ENCODE measurements around the gene XAGE2. TPM values are rescaled to one million over a fixed set of nuclear protein-coding genes. Genes with fewer than 3 reads are reported as not detected.

The XAGE2 gene
- polyA plus RNA-seq, 3 donors, result not detected

DNA sequence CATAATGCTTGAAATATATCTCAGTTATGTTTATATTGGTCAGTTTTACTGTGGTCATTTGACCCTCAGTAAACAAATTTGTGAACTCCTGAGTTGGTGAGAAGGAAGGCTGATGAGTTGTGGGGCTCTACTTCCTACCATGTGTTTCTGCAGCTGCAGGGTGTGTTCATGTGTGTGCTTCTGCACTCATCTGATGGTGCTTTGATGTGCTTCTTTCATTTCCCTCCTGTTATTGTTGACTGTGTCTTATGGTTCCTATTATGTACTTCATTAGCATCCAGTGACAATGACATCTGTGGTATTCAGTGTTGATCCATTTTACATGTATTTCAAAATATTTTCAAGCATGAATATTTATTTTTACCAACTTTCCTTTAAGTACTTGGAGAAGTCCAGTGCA lies 46.5 kb downstream of the XAGE2 start:
- H3K27ac ChIP-seq (ENCODE audit: low read depth in 1 of 2, low read length in 2 of 2), result no peak overlapping the region
- Mint-ChIP-seq H3K36me3 (no peaks in the 10 kb centered on the region), H3K4me3 (no peak overlapping the region), H3K27ac (no peak overlapping the region), H3K27me3 (ENCODE audit: low read depth in 3 of 3) (peaks cover 0 to 6% (median 1%) of the 10 kb centered on the region in 3 donors), H3K4me1 (no peaks in the 10 kb centered on the region), H3K9me3 (peaks cover 0 to 4% (median 0%) of the 10 kb centered on the region in 7 donors)
- no peak overlapping the region for H3K9ac ChIP-seq (ENCODE audit: insufficient read depth, low read length, poor library complexity, severe bottlenecking)
- no peak overlapping the region for H3K4me3 ChIP-seq (replicated peaks in 1 of 3; ENCODE audit: low read depth in 2 of 3, low read length in 3 of 3)
- intact Hi-C loops (cut with micrococcal nuclease), result no loop called here
- H3K36me3 ChIP-seq (replicated peaks in 1 of 2; ENCODE audit: control insufficient read depth in 1 of 2, insufficient read depth in 2 of 2, low read length in 2 of 2), result no peaks in the 10 kb centered on the region
- H3K4me2 ChIP-seq (replicated peaks; ENCODE audit: extremely low read depth, low read length, poor library complexity, severe bottlenecking), result no peak overlapping the region
- TF ChIP-seq, protein P1, sequence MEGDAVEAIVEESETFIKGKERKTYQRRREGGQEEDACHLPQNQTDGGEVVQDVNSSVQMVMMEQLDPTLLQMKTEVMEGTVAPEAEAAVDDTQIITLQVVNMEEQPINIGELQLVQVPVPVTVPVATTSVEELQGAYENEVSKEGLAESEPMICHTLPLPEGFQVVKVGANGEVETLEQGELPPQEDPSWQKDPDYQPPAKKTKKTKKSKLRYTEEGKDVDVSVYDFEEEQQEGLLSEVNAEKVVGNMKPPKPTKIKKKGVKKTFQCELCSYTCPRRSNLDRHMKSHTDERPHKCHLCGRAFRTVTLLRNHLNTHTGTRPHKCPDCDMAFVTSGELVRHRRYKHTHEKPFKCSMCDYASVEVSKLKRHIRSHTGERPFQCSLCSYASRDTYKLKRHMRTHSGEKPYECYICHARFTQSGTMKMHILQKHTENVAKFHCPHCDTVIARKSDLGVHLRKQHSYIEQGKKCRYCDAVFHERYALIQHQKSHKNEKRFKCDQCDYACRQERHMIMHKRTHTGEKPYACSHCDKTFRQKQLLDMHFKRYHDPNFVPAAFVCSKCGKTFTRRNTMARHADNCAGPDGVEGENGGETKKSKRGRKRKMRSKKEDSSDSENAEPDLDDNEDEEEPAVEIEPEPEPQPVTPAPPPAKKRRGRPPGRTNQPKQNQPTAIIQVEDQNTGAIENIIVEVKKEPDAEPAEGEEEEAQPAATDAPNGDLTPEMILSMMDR (IDR thresholded peaks at IDR 0.05), result no peak
- no peak overlapping the region for H2AFZ ChIP-seq (ENCODE audit: insufficient read depth, low read depth, low read length, poor library complexity, severe bottlenecking)
- no peaks in the 10 kb centered on the region for H3K27me3 ChIP-seq (ENCODE audit: control insufficient read depth in 2 of 2, insufficient read depth in 2 of 2, low read length in 2 of 2)
- no peaks in the 10 kb centered on the region for H4K20me1 ChIP-seq (ENCODE audit: insufficient read depth, low read length)
- no peaks in the 10 kb centered on the region for H3K9me3 ChIP-seq (replicated peaks in 1 of 2; ENCODE audit: control insufficient read depth in 1 of 2, insufficient read depth in 1 of 2, low read length in 2 of 2)
- H3K4me1 ChIP-seq (ENCODE audit: control insufficient read depth in 1 of 2, insufficient read depth in 2 of 2, low read length in 2 of 2), result no peaks in the 10 kb centered on the region
- DNase-seq, result no peak
- H3K79me2 ChIP-seq (ENCODE audit: insufficient read depth, low read length), result no peaks in the 10 kb centered on the region

DNA sequence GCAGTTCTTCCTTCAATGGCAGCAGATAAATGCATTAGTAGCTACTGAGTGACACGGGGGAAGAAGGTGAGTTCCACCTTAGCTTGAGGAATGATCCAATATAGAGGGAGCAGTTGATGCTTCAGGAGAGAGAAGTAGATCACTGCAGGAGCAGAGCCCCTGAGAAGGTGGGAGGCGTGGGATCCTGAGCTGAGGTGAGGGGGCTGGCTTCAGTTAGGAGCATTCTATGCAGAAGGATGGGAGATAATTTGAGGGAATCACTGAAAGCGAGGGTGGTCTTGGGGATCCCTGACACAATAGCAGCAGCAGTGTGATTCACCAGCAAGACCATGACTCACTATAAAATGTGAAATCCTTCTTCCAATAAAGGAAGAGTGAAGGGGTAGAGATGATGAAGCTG lies 48.0 kb downstream of the XAGE2 start:
- H3K9ac ChIP-seq (ENCODE audit: insufficient read depth, low read length, poor library complexity, severe bottlenecking), result no peak overlapping the region
- Mint-ChIP-seq H3K27me3 (ENCODE audit: low read depth in 3 of 3) (peaks cover 0 to 3% (median 0%) of the 10 kb centered on the region in 3 donors), H3K9me3 (peaks cover 0 to 2% (median 0%) of the 10 kb centered on the region in 7 donors), H3K36me3 (no peaks in the 10 kb centered on the region), H3K4me1 (no peaks in the 10 kb centered on the region), H3K4me3 (no peak overlapping the region), H3K27ac (no peak overlapping the region)
- intact Hi-C loops (cut with micrococcal nuclease), result no loop called here
- H4K20me1 ChIP-seq (ENCODE audit: insufficient read depth, low read length), result no peaks in the 10 kb centered on the region
- no peaks in the 10 kb centered on the region for H3K9me3 ChIP-seq (replicated peaks in 1 of 2; ENCODE audit: control insufficient read depth in 1 of 2, insufficient read depth in 1 of 2, low read length in 2 of 2)
- no peak overlapping the region for H3K4me3 ChIP-seq (replicated peaks in 1 of 3; ENCODE audit: low read depth in 2 of 3, low read length in 3 of 3)
- WGBS (ENCODE audit: insufficient coverage), result no CpG with 5 or more reads among the region's 3 CpGs
- no peak overlapping the region for H3K4me2 ChIP-seq (replicated peaks; ENCODE audit: extremely low read depth, low read length, poor library complexity, severe bottlenecking)
- no peak overlapping the region for H3K27ac ChIP-seq (ENCODE audit: low read depth in 1 of 2, low read length in 2 of 2)
- no peak overlapping the region for H2AFZ ChIP-seq (ENCODE audit: insufficient read depth, low read depth, low read length, poor library complexity, severe bottlenecking)
- no peaks in the 10 kb centered on the region for H3K79me2 ChIP-seq (ENCODE audit: insufficient read depth, low read length)
- no peak for DNase-seq
- TF ChIP-seq, protein P1 (IDR thresholded peaks at IDR 0.05), result no peak
- no peaks in the 10 kb centered on the region for H3K27me3 ChIP-seq (ENCODE audit: control insufficient read depth in 2 of 2, insufficient read depth in 2 of 2, low read length in 2 of 2)
- no peaks in the 10 kb centered on the region for H3K4me1 ChIP-seq (ENCODE audit: control insufficient read depth in 1 of 2, insufficient read depth in 2 of 2, low read length in 2 of 2)
- no peaks in the 10 kb centered on the region for H3K36me3 ChIP-seq (replicated peaks in 1 of 2; ENCODE audit: control insufficient read depth in 1 of 2, insufficient read depth in 2 of 2, low read length in 2 of 2)
